Vagina (tissue), 2 donors: ENCODE data around the gene TMEM40.

Experiments
- POLR2A ChIP-seq, 2 donors: fragments of 450-650 bp; IDR thresholded peaks; one replicate each; pipeline ENCODE4 v1.6.1; 2017; ENCODE audit warnings: antibody characterized with exemption in 2 of 2, mild to moderate bottlenecking in 2 of 2, moderate library complexity in 2 of 2
- TF ChIP-seq, protein P1 (sequence below), 3 experiments: fragments of 450-650 bp in 2 of 3; fragments of 200-600 bp in 1 of 3; sonication (generic) in 1 of 3; IDR thresholded peaks; one replicate each; pipeline ENCODE4 v1.5.1; 2017 to 2019; ENCODE audit warnings: antibody characterized with exemption in 3 of 3, mild to moderate bottlenecking in 2 of 3, moderate library complexity in 2 of 3

DNA sequence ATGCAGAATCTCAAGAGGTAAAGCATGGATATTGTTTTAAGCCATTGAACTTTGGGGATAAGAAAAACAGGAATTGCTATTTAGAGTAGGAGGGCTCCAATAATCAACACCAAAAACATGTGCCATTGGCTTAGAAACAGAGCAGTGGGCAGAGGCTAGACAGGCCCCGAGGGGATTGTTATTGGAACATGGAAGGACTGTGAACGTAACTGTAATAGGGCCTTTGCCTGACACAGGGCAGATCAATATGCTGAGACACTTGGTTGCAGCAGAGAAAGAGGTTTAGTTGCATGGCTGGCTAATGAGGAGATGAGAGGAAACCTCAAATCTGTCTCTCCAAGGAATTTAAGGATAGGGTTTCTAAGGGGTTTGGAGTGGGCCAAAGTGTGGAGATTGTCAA, 58.3 kb downstream of the TMEM40 start:
- TF ChIP-seq, protein P1, sequence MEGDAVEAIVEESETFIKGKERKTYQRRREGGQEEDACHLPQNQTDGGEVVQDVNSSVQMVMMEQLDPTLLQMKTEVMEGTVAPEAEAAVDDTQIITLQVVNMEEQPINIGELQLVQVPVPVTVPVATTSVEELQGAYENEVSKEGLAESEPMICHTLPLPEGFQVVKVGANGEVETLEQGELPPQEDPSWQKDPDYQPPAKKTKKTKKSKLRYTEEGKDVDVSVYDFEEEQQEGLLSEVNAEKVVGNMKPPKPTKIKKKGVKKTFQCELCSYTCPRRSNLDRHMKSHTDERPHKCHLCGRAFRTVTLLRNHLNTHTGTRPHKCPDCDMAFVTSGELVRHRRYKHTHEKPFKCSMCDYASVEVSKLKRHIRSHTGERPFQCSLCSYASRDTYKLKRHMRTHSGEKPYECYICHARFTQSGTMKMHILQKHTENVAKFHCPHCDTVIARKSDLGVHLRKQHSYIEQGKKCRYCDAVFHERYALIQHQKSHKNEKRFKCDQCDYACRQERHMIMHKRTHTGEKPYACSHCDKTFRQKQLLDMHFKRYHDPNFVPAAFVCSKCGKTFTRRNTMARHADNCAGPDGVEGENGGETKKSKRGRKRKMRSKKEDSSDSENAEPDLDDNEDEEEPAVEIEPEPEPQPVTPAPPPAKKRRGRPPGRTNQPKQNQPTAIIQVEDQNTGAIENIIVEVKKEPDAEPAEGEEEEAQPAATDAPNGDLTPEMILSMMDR (IDR thresholded peaks at IDR 0.05), result no peak
- no peak for TF ChIP-seq POLR2A (IDR thresholded peaks at IDR 0.05)
